Effector memory CD8-positive, alpha-beta T cell (primary cell): Measurements from ENCODE around the gene CHST13.

ENCODE experiments used
- ATAC-seq: fragments of 150-1000 bp; cut with Tn5 transposase; replicated peaks from 2 replicates; pipeline ENCODE4 v1.10.0; 2021; ENCODE audit warnings: mild to moderate bottlenecking, moderate library complexity
- DNase-seq, 3 experiments: peaks; one replicate each; pipeline ENCODE4 v3.0.0; 2021
- H3K27ac Mint-ChIP-seq, 2 donors: one replicate each; pipeline ENCODE4 v1.8.0; 2022; ENCODE audit warnings: mild to moderate bottlenecking in 2 of 2, mixed read lengths in 2 of 2, moderate library complexity in 2 of 2
- H3K27me3 Mint-ChIP-seq, 2 donors: one replicate each; pipeline ENCODE4 v1.8.0; 2022; ENCODE audit warnings: mixed read lengths in 2 of 2
- H3K36me3 Mint-ChIP-seq: one replicate; pipeline ENCODE4 v1.8.0; 2022; ENCODE audit warnings: mild to moderate bottlenecking, moderate library complexity, mixed read lengths; ENCODE audit not compliant: insufficient read depth
- H3K4me1 Mint-ChIP-seq, 2 donors: one replicate each; pipeline ENCODE4 v1.8.0; 2022; ENCODE audit warnings: low read depth in 2 of 2, mixed read lengths in 2 of 2
- H3K4me3 Mint-ChIP-seq, 2 donors: one replicate each; pipeline ENCODE4 v1.8.0; 2022; ENCODE audit warnings: mild to moderate bottlenecking in 2 of 2, mixed read lengths in 2 of 2, moderate library complexity in 2 of 2
- H3K9me3 Mint-ChIP-seq, 2 donors: one replicate each; pipeline ENCODE4 v1.8.0; 2022; ENCODE audit warnings: mixed read lengths in 2 of 2

The CHST13 gene

DNA sequence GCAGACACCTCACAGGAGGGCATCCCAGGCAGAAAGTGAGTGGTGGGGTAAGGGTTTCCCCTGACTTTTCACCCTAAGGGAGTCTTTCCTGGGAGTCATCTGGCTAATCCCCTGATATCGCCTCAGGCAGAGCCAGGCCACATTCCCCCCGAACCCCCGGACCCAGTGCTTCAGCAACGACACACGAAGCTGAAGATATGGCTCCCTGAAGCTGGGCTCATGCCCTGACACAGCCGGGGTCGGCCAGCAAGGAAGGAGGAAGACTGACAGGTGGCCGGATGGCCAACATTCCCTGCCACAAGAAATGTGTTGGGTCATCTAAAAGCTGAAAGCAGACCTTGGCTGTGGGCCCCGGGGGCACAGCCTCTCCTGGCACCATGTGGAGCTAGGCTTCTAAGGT lies 14.4 kb downstream of the CHST13 start:
- Mint-ChIP-seq H3K4me3 (no peak overlapping the region), H3K27me3 (peaks cover 32 to 41% of the 10 kb centered on the region in 2 donors), H3K27ac (no peak overlapping the region), H3K36me3 (no peaks in the 10 kb centered on the region), H3K9me3 (no peaks in the 10 kb centered on the region), H3K4me1 (peaks cover 0 to 4% of the 10 kb centered on the region in 2 donors)
- DNase-seq = no peak
- ATAC-seq = no peak

DNA sequence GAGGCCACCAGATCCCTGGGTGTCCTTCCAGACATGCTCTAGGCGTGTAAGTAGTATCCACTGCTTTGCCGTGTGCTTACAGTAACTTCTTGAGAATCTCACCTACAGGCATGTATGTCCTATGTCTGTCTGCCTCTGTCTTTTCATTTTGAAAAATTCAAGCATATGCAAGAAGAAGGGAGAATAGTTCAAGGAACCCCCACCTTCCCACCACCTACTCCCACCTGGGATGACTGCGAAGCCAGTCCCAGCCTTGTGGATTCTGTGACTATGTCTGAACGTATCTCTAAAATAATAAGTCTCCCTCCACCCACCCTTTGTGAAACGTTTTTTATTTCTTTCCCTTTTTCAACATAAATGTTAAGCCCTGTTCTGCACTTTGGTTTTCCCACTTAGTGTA lies 15.0 kb downstream of the CHST13 start:
- ATAC-seq = no peak
- no peaks in the 10 kb centered on the region for H3K9me3 Mint-ChIP-seq
- no peak for DNase-seq
- H3K4me1 Mint-ChIP-seq = peaks cover 0 to 4% of the 10 kb centered on the region in 2 donors
- H3K27ac Mint-ChIP-seq = no peak overlapping the region
- H3K4me3 Mint-ChIP-seq = no peak overlapping the region
- peaks cover 26 to 34% of the 10 kb centered on the region in 2 donors for H3K27me3 Mint-ChIP-seq
- no peaks in the 10 kb centered on the region for H3K36me3 Mint-ChIP-seq

DNA sequence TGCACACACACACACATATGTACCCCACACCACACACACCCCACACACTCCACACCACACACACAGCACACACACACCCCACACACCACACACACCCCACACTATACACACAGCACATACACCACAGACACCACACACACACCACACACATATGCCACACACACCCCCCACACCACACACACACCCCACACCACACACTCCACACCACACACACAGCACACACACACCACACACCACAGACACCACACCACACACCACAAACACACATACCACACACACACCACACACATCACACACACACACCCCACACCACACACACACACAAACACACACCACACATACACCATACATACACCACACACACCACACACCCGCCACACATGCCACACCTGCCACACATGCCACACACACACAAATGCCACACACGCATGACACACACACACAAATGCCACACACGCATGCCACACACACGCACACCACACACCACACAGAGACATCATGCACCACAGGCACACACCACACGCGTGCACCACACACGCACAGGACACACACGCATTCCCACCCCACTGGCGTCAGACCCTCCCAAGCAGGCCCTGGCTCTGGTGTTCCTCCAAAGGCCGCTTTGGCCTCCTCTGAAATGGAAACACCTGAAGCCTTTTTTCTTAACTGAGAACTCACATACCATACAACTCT lies 15.7 kb downstream of the CHST13 start:
- no peak for DNase-seq
- Mint-ChIP-seq H3K27ac (no peak overlapping the region), H3K9me3 (no peaks in the 10 kb centered on the region), H3K36me3 (no peaks in the 10 kb centered on the region), H3K4me1 (peaks cover 0 to 4% of the 10 kb centered on the region in 2 donors), H3K4me3 (no peak overlapping the region), H3K27me3 (peaks cover 19 to 27% of the 10 kb centered on the region in 2 donors)
- ATAC-seq = no peak

DNA sequence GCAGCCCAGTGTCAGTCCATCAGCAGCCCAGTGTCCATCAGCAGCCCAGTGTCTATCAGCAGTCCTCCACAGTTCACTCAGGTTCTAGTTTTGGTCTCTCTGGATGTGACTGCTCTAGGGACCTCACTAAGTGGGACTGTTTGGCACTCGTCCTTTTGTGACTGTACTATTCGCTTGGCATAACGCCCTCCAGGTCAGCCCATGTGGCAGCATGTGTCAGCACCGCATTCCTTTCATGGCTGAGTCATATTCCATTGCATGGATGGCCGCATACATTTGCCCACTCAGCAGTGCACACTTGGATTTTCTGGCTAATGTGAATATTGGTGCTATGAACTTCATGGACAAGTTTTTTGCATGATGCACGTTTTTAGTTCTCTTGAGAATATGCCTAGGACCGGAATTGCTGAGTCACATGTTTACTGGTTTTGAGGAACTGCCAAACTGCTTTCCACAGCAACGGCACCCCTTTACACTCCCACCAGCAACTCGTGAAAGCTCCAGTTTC lies 16.4 kb downstream of the CHST13 start:
- Mint-ChIP-seq H3K9me3 (no peaks in the 10 kb centered on the region), H3K27me3 (peaks cover 13 to 20% of the 10 kb centered on the region in 2 donors), H3K27ac (no peak overlapping the region), H3K4me1 (peaks cover 0 to 4% of the 10 kb centered on the region in 2 donors), H3K36me3 (no peaks in the 10 kb centered on the region), H3K4me3 (no peak overlapping the region)
- ATAC-seq = no peak
- DNase-seq = no peak

DNA sequence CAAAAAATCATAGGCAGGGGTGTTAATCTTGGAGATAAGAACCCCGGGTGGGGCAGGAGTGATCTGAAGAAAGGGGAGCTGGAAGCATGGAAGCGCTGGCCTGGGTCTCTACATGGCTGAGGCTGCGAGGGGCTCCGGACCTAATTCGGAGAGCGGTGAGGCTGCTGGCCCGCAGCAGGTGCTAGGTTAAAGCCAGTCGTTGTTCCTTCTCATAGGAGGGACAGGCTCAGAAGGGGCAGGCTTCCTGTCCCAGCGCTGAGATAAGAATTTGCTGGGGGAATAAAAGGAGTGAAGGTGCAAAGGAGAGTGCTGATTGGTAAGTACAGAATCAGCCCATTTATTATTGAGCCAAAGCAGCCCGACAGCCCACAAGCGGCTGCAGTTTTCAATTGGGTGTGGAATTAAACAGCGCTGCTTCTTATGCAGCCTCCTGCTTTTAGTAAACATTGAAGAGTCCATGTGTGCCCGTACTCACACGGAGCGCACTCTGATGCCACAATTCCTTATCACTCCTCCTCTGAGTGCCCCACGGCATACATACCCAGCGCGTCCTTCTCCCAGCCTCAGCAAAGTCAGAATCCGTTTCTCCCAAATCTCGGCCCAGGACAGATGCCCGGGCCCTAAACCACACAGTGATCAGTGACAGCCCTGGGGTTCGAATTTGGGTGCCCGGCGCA lies 17.1 kb downstream of the CHST13 start:
- Mint-ChIP-seq H3K27me3 (peaks cover 9 to 14% of the 10 kb centered on the region in 2 donors), H3K4me3 (no peak overlapping the region), H3K4me1 (peaks cover 0 to 4% of the 10 kb centered on the region in 2 donors), H3K36me3 (no peaks in the 10 kb centered on the region), H3K27ac (no peak overlapping the region), H3K9me3 (no peaks in the 10 kb centered on the region)
- DNase-seq (no peak), ATAC-seq (no peak)

DNA sequence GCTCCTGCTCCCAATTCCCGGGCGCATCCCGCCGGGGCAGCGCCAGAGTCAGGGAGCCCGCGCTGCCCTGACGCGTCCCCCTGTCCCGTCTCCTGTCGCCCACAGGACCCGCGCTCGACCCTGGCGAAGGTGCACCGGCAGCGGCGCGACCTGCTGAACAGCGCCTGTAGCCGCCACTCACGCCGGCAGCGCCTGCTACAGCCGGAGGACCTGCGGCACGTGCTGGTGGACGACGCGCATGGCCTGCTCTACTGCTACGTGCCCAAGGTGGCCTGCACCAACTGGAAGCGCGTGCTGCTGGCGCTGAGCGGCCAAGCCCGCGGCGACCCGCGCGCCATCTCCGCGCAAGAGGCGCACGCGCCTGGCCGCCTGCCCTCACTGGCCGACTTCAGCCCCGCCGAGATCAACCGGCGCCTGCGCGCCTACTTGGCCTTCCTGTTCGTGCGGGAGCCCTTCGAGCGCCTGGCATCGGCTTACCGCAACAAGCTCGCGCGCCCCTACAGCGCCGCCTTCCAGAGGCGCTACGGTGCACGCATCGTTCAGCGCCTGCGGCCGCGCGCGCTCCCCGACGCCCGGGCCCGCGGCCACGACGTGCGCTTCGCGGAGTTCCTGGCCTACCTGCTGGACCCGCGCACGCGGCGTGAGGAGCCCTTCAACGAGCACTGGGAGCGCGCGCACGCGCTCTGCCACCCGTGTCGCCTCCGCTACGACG lies 17.8 kb downstream of the CHST13 start:
- Mint-ChIP-seq H3K4me3 (no peak overlapping the region), H3K36me3 (no peaks in the 10 kb centered on the region), H3K4me1 (peaks cover 0 to 4% of the 10 kb centered on the region in 2 donors), H3K9me3 (no peaks in the 10 kb centered on the region), H3K27ac (no peak overlapping the region), H3K27me3 (peaks cover 3 to 14% of the 10 kb centered on the region in 2 donors)
- ATAC-seq (no peak), DNase-seq (no peak)

DNA sequence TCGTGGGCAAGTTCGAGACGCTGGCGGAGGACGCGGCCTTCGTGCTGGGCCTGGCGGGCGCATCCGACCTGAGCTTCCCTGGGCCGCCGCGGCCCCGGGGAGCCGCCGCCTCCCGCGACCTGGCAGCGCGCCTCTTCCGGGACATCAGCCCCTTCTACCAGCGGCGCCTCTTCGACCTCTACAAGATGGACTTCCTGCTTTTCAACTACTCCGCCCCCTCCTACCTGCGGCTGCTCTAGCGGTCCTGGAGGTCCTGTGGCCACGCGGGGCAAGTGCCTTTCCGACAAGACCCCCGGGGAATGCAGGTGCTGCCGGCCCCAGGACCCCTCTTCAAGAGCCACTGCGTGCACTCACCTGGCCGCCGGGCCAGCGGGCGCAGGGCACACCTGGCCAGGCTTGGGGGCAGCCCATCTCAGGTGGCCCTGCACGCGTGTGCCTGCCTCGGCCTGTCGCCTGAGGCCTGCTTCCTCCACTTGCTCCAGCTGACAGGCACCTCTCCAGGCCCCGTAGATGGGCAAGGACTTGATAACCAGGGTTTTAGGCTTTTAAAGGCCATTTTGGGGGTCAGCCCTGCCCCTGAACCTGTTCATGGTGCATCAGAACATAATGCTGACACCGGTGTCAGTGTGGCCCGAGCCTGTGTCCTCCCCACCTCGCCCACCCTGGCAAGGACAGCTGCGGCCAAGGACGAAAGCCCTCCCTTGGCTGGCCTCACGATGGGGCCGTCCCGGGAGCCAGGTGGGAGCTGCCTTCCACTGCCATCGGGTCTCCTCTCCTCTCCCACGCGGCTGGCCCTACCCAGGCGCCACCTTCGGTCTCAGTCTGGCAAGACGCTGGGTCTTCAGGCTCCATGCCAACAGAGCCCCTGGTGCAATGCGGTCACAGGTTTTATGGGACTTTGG lies 18.6 kb downstream of the CHST13 start:
- H3K27me3 Mint-ChIP-seq = peaks cover 0 to 14% of the 10 kb centered on the region in 2 donors
- H3K36me3 Mint-ChIP-seq = peaks cover 3% of the 10 kb centered on the region
- peaks cover 0 to 4% of the 10 kb centered on the region in 2 donors for H3K4me1 Mint-ChIP-seq
- DNase-seq (no peak), ATAC-seq (no peak)
- no peak overlapping the region for H3K4me3 Mint-ChIP-seq
- H3K27ac Mint-ChIP-seq = no peak overlapping the region
- no peaks in the 10 kb centered on the region for H3K9me3 Mint-ChIP-seq

DNA sequence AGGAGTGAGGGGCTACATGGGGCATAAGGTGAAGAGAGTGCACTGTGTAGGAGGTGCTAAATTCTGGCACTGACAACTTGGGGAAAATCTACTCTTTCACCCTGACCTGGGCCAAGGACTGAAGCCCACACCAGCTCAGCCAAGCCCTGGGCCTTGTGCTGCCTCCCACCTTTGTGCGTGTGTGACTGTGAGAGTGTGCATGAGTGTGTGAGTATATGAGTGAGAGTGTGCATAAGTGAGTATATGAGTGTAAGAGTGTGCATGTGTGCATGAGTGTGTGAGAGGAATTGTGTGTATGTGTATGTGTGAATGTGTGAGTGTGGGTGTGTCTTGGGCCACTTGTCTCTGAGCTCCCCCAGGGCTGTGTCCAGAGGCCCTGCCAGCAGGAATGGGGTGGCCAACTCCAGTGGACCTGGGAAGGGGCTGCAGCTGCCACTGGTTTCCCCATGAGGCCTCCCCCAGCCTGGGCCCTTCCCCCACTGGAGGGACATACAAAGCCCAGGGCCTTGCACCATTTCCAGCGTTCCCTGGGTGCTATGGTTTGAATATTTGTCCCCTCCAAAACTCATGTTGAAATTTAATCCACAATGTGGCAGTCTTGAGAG lies 19.6 kb downstream of the CHST13 start:
- H3K9me3 Mint-ChIP-seq = no peaks in the 10 kb centered on the region
- no peak overlapping the region for H3K4me3 Mint-ChIP-seq
- peaks cover 3% of the 10 kb centered on the region for H3K36me3 Mint-ChIP-seq
- ATAC-seq (no peak), DNase-seq (no peak)
- no peak overlapping the region for H3K27ac Mint-ChIP-seq
- peaks cover 0 to 4% of the 10 kb centered on the region in 2 donors for H3K4me1 Mint-ChIP-seq
- H3K27me3 Mint-ChIP-seq = peaks cover 0 to 24% of the 10 kb centered on the region in 2 donors

DNA sequence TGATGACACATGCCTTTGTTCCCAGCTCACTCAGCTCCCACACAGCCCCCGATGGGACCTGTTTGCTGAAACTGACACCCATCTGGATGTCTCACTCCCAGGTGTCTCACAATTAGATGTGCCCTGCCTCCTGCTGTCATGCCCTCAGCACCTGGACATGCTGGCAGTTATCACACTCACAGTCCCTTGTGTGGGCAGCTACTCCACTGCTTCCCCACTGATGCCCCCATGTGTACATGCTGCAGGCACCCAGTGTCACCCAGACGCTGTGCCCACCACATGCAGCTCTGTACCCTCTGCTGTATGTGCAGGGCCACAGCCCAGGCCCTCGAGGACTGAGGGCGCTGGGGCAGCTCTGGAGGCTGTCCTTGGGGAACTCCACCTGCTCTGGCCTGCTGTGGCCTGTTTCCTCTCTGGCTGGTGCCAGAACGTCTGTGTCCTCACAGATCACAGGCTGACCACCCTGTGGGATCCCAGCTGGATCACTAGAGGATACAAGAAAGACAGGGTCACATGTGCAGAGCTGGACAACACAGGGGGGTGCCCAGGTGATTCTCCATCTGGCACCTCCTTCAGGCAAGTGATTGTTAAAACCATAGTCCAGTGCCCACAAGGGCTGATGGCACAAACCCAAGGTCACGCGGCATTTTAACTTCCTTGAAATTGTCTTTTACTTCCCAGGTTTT lies 20.8 kb downstream of the CHST13 start:
- H3K27ac Mint-ChIP-seq = no peak overlapping the region
- H3K9me3 Mint-ChIP-seq = no peaks in the 10 kb centered on the region
- peaks cover 3% of the 10 kb centered on the region for H3K36me3 Mint-ChIP-seq
- H3K4me1 Mint-ChIP-seq = peaks cover 0 to 4% of the 10 kb centered on the region in 2 donors
- H3K27me3 Mint-ChIP-seq = peaks cover 6 to 36% of the 10 kb centered on the region in 2 donors
- no peak overlapping the region for H3K4me3 Mint-ChIP-seq
- DNase-seq = no peak
- no peak for ATAC-seq

DNA sequence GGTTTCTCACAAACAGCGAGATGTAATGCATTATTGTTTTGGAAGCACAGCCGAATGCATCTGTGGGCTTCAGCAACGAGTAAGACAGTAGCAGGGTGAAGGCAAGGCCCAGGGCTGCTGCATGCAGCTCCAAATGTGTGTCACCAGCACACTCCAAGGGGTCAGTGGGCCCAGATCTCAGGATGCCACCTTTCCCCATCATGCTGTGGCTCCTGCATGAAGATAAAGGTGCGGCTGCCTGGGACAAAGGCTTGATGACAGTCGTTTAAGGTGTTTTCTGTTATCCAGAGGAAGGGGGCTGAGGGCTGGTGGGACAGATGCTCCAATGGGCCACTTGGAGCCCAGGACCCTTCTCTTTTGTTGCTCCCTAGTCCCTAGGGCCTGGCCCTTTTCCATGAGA lies 21.6 kb downstream of the CHST13 start:
- no peak for DNase-seq
- no peak for ATAC-seq
- H3K27ac Mint-ChIP-seq = no peak overlapping the region
- H3K27me3 Mint-ChIP-seq = peaks cover 11 to 44% of the 10 kb centered on the region in 2 donors
- no peak overlapping the region for H3K4me3 Mint-ChIP-seq
- H3K36me3 Mint-ChIP-seq = peaks cover 3% of the 10 kb centered on the region
- H3K4me1 Mint-ChIP-seq = no peaks in the 10 kb centered on the region
- no peaks in the 10 kb centered on the region for H3K9me3 Mint-ChIP-seq

DNA sequence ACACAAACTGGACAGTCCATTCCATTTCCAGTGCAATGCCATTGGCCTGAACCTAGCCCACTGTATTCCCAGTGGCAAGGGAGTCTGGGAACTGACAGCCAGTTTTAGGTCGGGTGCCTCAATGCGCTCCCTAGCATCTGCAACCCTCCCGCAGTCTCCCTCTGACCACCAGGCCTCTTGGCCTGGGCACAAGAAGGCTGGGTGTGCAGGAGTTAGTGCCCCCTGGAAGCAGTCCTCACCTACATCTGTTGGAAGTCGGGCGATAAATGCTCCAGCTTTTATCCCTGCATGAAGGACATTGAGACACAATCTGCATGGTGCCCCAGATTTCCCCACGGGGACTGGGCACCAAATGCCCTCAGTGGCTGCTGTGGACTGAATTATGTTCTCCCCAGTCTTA lies 22.1 kb downstream of the CHST13 start:
- DNase-seq (no peak), ATAC-seq (no peak)
- Mint-ChIP-seq H3K27ac (no peak overlapping the region), H3K9me3 (no peaks in the 10 kb centered on the region), H3K4me3 (no peak overlapping the region), H3K4me1 (no peaks in the 10 kb centered on the region), H3K36me3 (peaks cover 3% of the 10 kb centered on the region), H3K27me3 (peaks cover 16 to 48% of the 10 kb centered on the region in 2 donors)

DNA sequence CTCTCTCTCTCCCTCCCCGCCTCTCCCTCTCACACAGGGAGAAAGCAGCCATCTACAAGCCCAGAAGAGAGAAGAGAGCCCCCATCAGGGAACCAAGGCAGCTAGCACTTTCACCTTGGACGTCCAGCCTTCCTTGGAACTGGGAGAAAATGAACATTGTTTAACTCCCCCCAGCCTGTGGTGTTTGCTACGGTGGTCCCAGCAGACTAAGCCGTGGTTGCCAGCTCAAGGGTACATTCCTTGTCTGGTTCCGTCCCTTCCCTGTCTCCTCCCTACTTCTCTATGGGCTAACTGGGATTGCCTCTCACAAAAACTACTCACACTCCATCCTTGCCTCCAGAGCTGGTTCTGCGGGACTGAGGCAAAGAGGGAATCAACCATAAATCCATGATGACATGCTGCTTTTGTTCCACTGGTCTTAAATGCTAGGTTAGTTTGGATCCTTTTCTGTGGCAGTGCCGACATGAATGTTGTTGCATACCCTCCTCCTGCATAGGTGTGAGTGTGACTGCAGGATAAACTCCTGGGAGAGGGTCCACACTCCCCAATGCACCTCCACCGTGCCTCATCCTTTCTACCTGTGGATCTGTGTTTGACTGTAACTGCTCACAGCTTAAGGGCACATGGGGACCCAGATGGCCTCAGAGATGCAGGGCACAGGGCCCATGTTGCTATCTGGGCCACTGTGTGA lies 22.7 kb downstream of the CHST13 start:
- Mint-ChIP-seq H3K36me3 (peaks cover 3% of the 10 kb centered on the region), H3K27me3 (peaks cover 19 to 55% of the 10 kb centered on the region in 2 donors), H3K4me1 (no peaks in the 10 kb centered on the region), H3K9me3 (no peaks in the 10 kb centered on the region), H3K4me3 (no peak overlapping the region), H3K27ac (no peak overlapping the region)
- no peak for ATAC-seq
- no peak for DNase-seq
